ENCODE data around the gene DISC1. TPM values are rescaled to one million over a fixed set of nuclear protein-coding genes. Genes with fewer than 3 reads are reported as not detected.

The DISC1 gene
- total RNA-seq, 6 experiments from 2014 or later: 1.8 to 3.3 (median 2.4) TPM

DNA sequence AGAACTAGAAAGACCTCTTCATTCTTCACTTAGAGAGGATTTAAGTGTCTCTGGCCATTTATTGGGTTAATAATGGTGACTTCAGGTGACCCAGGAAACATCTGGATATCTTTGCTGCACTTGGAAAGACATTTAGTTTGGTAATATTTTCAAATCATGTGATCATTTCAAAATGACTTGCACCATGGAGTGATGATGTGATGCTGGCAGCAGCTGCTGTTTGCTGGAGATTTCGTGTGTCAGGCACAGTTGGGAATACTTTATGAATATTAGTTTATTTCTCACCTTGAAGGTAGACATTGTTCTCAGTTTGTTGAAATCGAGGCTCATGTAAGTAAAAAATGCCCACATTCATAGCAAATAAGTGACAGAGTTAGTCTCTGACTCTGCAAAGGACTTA, 236.0 kb downstream of the DISC1 start:
- no peaks in the 10 kb centered on the region for H3K9me3 ChIP-seq
- H3K27ac ChIP-seq: no peak overlapping the region
- no peak overlapping the region for H3K4me3 ChIP-seq
- H3K27me3 ChIP-seq: no peaks in the 10 kb centered on the region
- no peak for TF ChIP-seq POLR2A (IDR thresholded peaks at IDR 0.05)
- TF ChIP-seq, protein P1, sequence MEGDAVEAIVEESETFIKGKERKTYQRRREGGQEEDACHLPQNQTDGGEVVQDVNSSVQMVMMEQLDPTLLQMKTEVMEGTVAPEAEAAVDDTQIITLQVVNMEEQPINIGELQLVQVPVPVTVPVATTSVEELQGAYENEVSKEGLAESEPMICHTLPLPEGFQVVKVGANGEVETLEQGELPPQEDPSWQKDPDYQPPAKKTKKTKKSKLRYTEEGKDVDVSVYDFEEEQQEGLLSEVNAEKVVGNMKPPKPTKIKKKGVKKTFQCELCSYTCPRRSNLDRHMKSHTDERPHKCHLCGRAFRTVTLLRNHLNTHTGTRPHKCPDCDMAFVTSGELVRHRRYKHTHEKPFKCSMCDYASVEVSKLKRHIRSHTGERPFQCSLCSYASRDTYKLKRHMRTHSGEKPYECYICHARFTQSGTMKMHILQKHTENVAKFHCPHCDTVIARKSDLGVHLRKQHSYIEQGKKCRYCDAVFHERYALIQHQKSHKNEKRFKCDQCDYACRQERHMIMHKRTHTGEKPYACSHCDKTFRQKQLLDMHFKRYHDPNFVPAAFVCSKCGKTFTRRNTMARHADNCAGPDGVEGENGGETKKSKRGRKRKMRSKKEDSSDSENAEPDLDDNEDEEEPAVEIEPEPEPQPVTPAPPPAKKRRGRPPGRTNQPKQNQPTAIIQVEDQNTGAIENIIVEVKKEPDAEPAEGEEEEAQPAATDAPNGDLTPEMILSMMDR (IDR thresholded peaks at IDR 0.05): no peak
- ATAC-seq (no peak), DNase-seq (no peak)
- no peaks in the 10 kb centered on the region for H3K4me1 ChIP-seq
- WGBS (ENCODE audit: insufficient coverage, low coverage, low lambda C conversion rate, missing lambda C conversion rate): 46% methylated on average over 2 of the region's 2 CpGs
- intact Hi-C loops (cut with DNase I): loop anchor here in 1 of 2 donors (10.0 kb wide), 1 partner anchor 1162 kb away; no protein-coding TSS in a partner anchor
- no peaks in the 10 kb centered on the region for H3K36me3 ChIP-seq

DNA sequence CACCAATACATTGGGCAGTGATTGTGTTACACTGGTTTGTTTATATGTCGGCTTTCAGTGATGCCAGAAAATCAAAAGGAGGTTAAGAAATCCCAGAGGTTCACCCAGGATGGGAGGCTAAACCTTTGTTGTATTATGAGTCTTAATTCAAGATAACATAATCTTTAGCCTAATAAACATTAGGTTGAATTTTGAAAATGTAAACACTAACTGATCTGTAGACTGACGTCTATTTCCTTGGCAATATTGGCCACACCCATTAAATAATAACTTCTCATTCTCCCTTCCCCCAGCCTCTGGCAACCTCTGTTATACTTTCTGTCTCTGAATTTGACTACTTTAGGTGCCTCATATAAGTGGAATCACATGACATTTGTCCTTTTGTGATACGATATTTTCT, 238.7 kb downstream of the DISC1 start:
- WGBS (ENCODE audit: insufficient coverage, low coverage, low lambda C conversion rate, missing lambda C conversion rate): 54% methylated on average over 3 of the region's 3 CpGs

DNA sequence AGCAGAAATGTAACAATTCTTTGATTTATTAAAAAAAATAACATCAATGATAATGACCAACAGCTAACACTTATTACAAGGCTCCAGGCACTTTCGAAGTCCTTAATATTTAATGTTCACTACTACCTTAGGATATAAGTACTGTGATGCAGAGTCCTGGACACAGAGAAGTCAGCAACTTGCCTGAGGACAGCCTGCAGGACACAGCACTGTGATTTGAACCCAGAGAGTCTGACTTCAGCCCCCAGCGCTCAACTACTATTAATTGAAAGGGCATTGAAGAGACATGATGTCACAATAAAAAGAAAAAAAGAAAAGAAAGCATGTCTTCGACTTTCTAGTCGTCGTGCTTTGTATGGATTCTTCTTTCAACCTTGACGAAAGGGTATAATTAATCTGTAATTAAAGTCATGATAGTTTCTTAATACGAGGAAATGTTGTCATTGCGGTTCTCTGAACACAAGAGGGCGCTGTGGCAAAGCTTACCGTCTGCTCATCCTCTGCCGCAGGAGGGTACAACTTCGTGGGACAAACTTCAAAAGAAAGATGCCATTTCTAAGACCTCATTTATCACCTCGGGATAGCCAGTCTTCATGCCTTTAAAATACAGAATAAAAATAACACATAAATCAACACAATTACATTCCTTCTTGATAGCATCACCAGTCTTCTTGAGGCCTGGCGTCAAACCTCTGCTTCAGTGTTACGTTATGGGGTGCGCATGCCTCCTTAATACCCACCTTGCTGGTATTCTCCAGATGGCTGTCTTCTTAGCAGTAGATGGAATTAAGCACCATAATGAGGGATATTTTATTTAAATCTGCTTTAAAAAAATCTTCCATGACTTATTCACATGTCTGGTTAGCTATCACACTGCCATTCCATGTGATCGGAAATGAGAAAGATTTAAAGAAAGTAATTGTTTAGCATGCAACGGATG, 240.1 kb downstream of the DISC1 start:
- peak in 2 of 3 donors; percentile 34 to 56 for DNase-seq
- TF ChIP-seq POLR2A (IDR thresholded peaks at IDR 0.05): no peak
- TF ChIP-seq, protein P1 (IDR thresholded peaks at IDR 0.05): peak; percentile 71 to 88 (median 84)
- WGBS (ENCODE audit: insufficient coverage, low coverage, low lambda C conversion rate, missing lambda C conversion rate): 33% methylated on average over 18 of the region's 18 CpGs
- no peak overlapping the region for H3K4me3 ChIP-seq
- H3K36me3 ChIP-seq: no peaks in the 10 kb centered on the region
- H3K9me3 ChIP-seq: no peaks in the 10 kb centered on the region
- H3K4me1 ChIP-seq: no peaks in the 10 kb centered on the region
- no peak overlapping the region for H3K27ac ChIP-seq
- H3K27me3 ChIP-seq: no peaks in the 10 kb centered on the region
- intact Hi-C loops (cut with DNase I): loop anchor here in 1 of 2 donors (10.0 kb wide), 1 partner anchor 1158 kb away; no protein-coding TSS in a partner anchor
- ATAC-seq: peak; percentile 51 to 77 (median 72)

More for the DNA sequence above, 238.7 kb downstream of the DISC1 start:
- DNase-seq (no peak), ATAC-seq (no peak)
- TF ChIP-seq, protein P1 (IDR thresholded peaks at IDR 0.05): no peak
- no peak for TF ChIP-seq POLR2A (IDR thresholded peaks at IDR 0.05)
- no peak overlapping the region for H3K27ac ChIP-seq
- H3K4me3 ChIP-seq: no peak overlapping the region
- no peaks in the 10 kb centered on the region for H3K36me3 ChIP-seq
- no peaks in the 10 kb centered on the region for H3K9me3 ChIP-seq
- no peaks in the 10 kb centered on the region for H3K27me3 ChIP-seq
- intact Hi-C loops (cut with DNase I): loop anchor here in 1 of 2 donors (10.0 kb wide), 1 partner anchor 1159 kb away; no protein-coding TSS in a partner anchor
- H3K4me1 ChIP-seq: no peaks in the 10 kb centered on the region

DNA sequence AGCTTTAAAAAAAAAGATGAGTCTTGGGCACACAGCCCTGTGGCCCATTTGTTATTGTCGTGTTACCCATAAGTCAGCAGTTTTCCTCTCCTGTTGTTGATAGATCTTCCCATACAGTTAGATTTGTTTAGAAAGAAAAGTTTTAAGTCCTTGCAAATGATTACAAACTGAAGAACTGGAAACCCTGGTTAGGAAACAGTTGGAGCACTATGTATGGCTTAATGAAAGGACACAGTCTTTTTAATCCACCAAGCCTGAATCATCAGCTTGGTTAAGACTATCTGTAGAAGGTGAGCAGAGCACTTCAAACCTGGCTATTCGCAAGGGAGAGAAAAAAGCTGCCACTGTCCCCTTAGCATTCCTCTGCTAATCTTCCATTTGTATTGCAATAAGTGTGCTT, 241.0 kb downstream of the DISC1 start:
- intact Hi-C loops (cut with DNase I): loop anchor here in 1 of 2 donors (10.0 kb wide), 1 partner anchor 1157 kb away; no protein-coding TSS in a partner anchor
- 0% methylated on average over 1 of the region's 2 CpGs for WGBS (ENCODE audit: insufficient coverage, low coverage, low lambda C conversion rate, missing lambda C conversion rate)
- DNase-seq: no peak

More for the DNA sequence above, 241.0 kb downstream of the DISC1 start:
- ATAC-seq: no peak
- H3K4me1 ChIP-seq: no peaks in the 10 kb centered on the region
- no peak overlapping the region for H3K4me3 ChIP-seq
- no peaks in the 10 kb centered on the region for H3K36me3 ChIP-seq
- TF ChIP-seq POLR2A (IDR thresholded peaks at IDR 0.05): no peak
- TF ChIP-seq, protein P1 (IDR thresholded peaks at IDR 0.05): no peak
- no peaks in the 10 kb centered on the region for H3K27me3 ChIP-seq
- H3K9me3 ChIP-seq: no peaks in the 10 kb centered on the region
- no peak overlapping the region for H3K27ac ChIP-seq
